Central memory CD8-positive, alpha-beta T cell (primary cell): Measurements from ENCODE around the gene CAST.

Experiments
- ATAC-seq: fragments of 150-1000 bp; cut with Tn5 transposase; replicated peaks from 2 replicates; pipeline ENCODE4 v1.10.0; 2022; ENCODE audit warnings: mild to moderate bottlenecking, moderate FRiP score, moderate number of reproducible peaks; ENCODE audit not compliant: poor library complexity, severe bottlenecking; ENCODE audit errors: extremely low read depth
- DNase-seq, 2 donors: peaks; one replicate each; pipeline ENCODE4 v3.0.0; 2021; ENCODE audit warnings: low spot score in 2 of 2
- H3K27ac Mint-ChIP-seq: one replicate; pipeline ENCODE4 v1.8.0; 2022; ENCODE audit warnings: low read depth, mild to moderate bottlenecking, moderate library complexity, mixed read lengths
- H3K27me3 Mint-ChIP-seq: one replicate; pipeline ENCODE4 v1.8.0; 2022; ENCODE audit warnings: mixed read lengths
- H3K36me3 Mint-ChIP-seq: one replicate; pipeline ENCODE4 v1.8.0; 2022; ENCODE audit warnings: mild to moderate bottlenecking, moderate library complexity, mixed read lengths; ENCODE audit not compliant: insufficient read depth
- H3K4me1 Mint-ChIP-seq: one replicate; pipeline ENCODE4 v1.8.0; 2022; ENCODE audit warnings: mixed read lengths
- H3K4me3 Mint-ChIP-seq: one replicate; pipeline ENCODE4 v1.8.0; 2022; ENCODE audit warnings: mild to moderate bottlenecking, moderate library complexity, mixed read lengths
- H3K9me3 Mint-ChIP-seq: one replicate; pipeline ENCODE4 v1.8.0; 2022; ENCODE audit warnings: mixed read lengths

The CAST gene

GRCh38 chr5:96687080-96687479 is 24.9 kb downstream of the CAST start:
- DNase-seq = no peak
- Mint-ChIP-seq H3K9me3 (no peaks in the 10 kb centered on the region), H3K4me1 (peaks cover 31% of the 10 kb centered on the region), H3K36me3 (peaks cover 8% of the 10 kb centered on the region), H3K27ac (peak overlapping the region; percentile 25), H3K27me3 (no peaks in the 10 kb centered on the region), H3K4me3 (peak overlapping the region; percentile 2)
- ATAC-seq = no peak

- no peak for DNase-seq
- Mint-ChIP-seq H3K9me3 (no peaks in the 10 kb centered on the region), H3K27me3 (no peaks in the 10 kb centered on the region), H3K27ac (no peak overlapping the region), H3K4me1 (peaks cover 30% of the 10 kb centered on the region), H3K4me3 (no peak overlapping the region), H3K36me3 (peaks cover 11% of the 10 kb centered on the region)
- no peak for ATAC-seq
These were observed 25.8 kb downstream of the CAST start for GRCh38 chr5:96687812-96688453.

- Mint-ChIP-seq H3K27me3 (no peaks in the 10 kb centered on the region), H3K36me3 (peaks cover 11% of the 10 kb centered on the region), H3K9me3 (no peaks in the 10 kb centered on the region), H3K4me3 (no peak overlapping the region), H3K4me1 (peaks cover 24% of the 10 kb centered on the region), H3K27ac (no peak overlapping the region)
- DNase-seq (no peak), ATAC-seq (no peak)
These were observed 28.7 kb downstream of the CAST start for GRCh38 chr5:96690861-96691260.

GRCh38 chr5:96691503-96692303 is 29.5 kb downstream of the CAST start:
- H3K27me3 Mint-ChIP-seq = no peaks in the 10 kb centered on the region
- H3K4me1 Mint-ChIP-seq = peaks cover 15% of the 10 kb centered on the region
- peaks cover 13% of the 10 kb centered on the region for H3K36me3 Mint-ChIP-seq
- ATAC-seq = no peak
- H3K4me3 Mint-ChIP-seq = no peak overlapping the region
- DNase-seq = no peak
- no peak overlapping the region for H3K27ac Mint-ChIP-seq
- H3K9me3 Mint-ChIP-seq = no peaks in the 10 kb centered on the region

GRCh38 chr5:96692441-96692840 is 30.3 kb downstream of the CAST start:
- Mint-ChIP-seq H3K4me1 (peaks cover 10% of the 10 kb centered on the region), H3K9me3 (no peaks in the 10 kb centered on the region), H3K4me3 (no peak overlapping the region), H3K27me3 (no peaks in the 10 kb centered on the region), H3K36me3 (peaks cover 20% of the 10 kb centered on the region), H3K27ac (no peak overlapping the region)
- DNase-seq = no peak
- no peak for ATAC-seq

- H3K9me3 Mint-ChIP-seq = no peaks in the 10 kb centered on the region
- ATAC-seq = no peak
- DNase-seq = no peak
- peak overlapping the region; percentile 16 for H3K27ac Mint-ChIP-seq
- H3K4me1 Mint-ChIP-seq = peaks cover 30% of the 10 kb centered on the region
- H3K4me3 Mint-ChIP-seq = no peak overlapping the region
- no peaks in the 10 kb centered on the region for H3K27me3 Mint-ChIP-seq
- peaks cover 36% of the 10 kb centered on the region for H3K36me3 Mint-ChIP-seq
These were observed 37.1 kb downstream of the CAST start for GRCh38 chr5:96699186-96699820.

GRCh38 chr5:96702503-96703383 is 40.6 kb downstream of the CAST start:
- peak overlapping the region; percentile 95 for H3K27ac Mint-ChIP-seq
- no peaks in the 10 kb centered on the region for H3K27me3 Mint-ChIP-seq
- peaks cover 47% of the 10 kb centered on the region for H3K4me1 Mint-ChIP-seq

GRCh38 chr5:96703384-96703920 is 41.3 kb downstream of the CAST start:
- no peak for ATAC-seq

More at GRCh38 chr5:96702503-96703383, 40.6 kb downstream of the CAST start:
- Mint-ChIP-seq H3K36me3 (peaks cover 21% of the 10 kb centered on the region), H3K9me3 (no peaks in the 10 kb centered on the region), H3K4me3 (peak overlapping the region; percentile 91)
- peak; percentile 89 for ATAC-seq
- peak; percentile 68 to 70 for DNase-seq

GRCh38 chr5:96703995-96704394 is 41.8 kb downstream of the CAST start:
- DNase-seq = no peak
- Mint-ChIP-seq H3K9me3 (no peaks in the 10 kb centered on the region), H3K36me3 (peaks cover 13% of the 10 kb centered on the region), H3K4me1 (peaks cover 51% of the 10 kb centered on the region), H3K27ac (peak overlapping the region; percentile 95), H3K4me3 (peak overlapping the region; percentile 91), H3K27me3 (no peaks in the 10 kb centered on the region)
- no peak for ATAC-seq

More at GRCh38 chr5:96703384-96703920, 41.3 kb downstream of the CAST start:
- peaks cover 14% of the 10 kb centered on the region for H3K36me3 Mint-ChIP-seq
- H3K27me3 Mint-ChIP-seq = no peaks in the 10 kb centered on the region
- no peak for DNase-seq
- peak overlapping the region; percentile 91 for H3K4me3 Mint-ChIP-seq
- H3K4me1 Mint-ChIP-seq = peaks cover 47% of the 10 kb centered on the region
- H3K27ac Mint-ChIP-seq = peak overlapping the region; percentile 95
- no peaks in the 10 kb centered on the region for H3K9me3 Mint-ChIP-seq

GRCh38 chr5:96706433-96707111 is 44.4 kb downstream of the CAST start:
- Mint-ChIP-seq H3K4me3 (no peak overlapping the region), H3K4me1 (peaks cover 50% of the 10 kb centered on the region), H3K27me3 (no peaks in the 10 kb centered on the region), H3K36me3 (peaks cover 9% of the 10 kb centered on the region), H3K9me3 (no peaks in the 10 kb centered on the region), H3K27ac (peak overlapping the region; percentile 41)
- ATAC-seq (no peak), DNase-seq (no peak)

GRCh38 chr5:96708600-96708999 is 46.4 kb downstream of the CAST start:
- DNase-seq (no peak), ATAC-seq (no peak)
- Mint-ChIP-seq H3K36me3 (peaks cover 3% of the 10 kb centered on the region), H3K4me1 (peaks cover 54% of the 10 kb centered on the region), H3K4me3 (no peak overlapping the region), H3K27me3 (no peaks in the 10 kb centered on the region), H3K9me3 (no peaks in the 10 kb centered on the region), H3K27ac (peak overlapping the region; percentile 65)
